Left lung (tissue), 10 donors: Measurements from ENCODE around the gene SLC6A19. TPM values are rescaled to one million over a fixed set of nuclear protein-coding genes. Genes with fewer than 3 reads are reported as not detected.
A peak's percentile ranks its signal among the peaks of the same experiment; 100 is the strongest.

Source experiments
- ATAC-seq: fragments of 200-7000 bp; cut with Tn5 transposase; one replicate; pipeline ENCODE4 v1.9.1; 2020; ENCODE audit warnings: moderate library complexity
- DNase-seq, 4 donors: peaks; one replicate each; pipeline ENCODE4 v3.0.0-alpha.2; 2013 to 2020
- H3K27ac ChIP-seq, 2 donors: fragments of 200-600 bp; sonication (generic) in 1 of 2; one replicate each; pipeline versions ENCODE4 v1.5.0 to v1.8.0; 2020 to 2021
- H3K27me3 ChIP-seq, 2 donors: fragments of 200-600 bp; sonication (generic) in 1 of 2; one replicate each; pipeline versions ENCODE4 v1.5.0 to v1.8.0; 2020 to 2021
- H3K36me3 ChIP-seq, 2 donors: fragments of 200-600 bp; sonication (generic) in 1 of 2; one replicate each; pipeline versions ENCODE4 v1.5.0 to v1.8.0; 2020 to 2021
- H3K4me1 ChIP-seq, 2 donors: fragments of 200-600 bp; one replicate each; pipeline ENCODE4 v1.8.0; 2021
- H3K4me3 ChIP-seq, 2 donors: fragments of 200-600 bp; sonication (generic) in 1 of 2; one replicate each; pipeline versions ENCODE4 v1.5.0 to v1.8.0; 2020 to 2021; ENCODE audit warnings: mild to moderate bottlenecking in 1 of 2
- H3K9me3 ChIP-seq, 2 donors: fragments of 200-600 bp; sonication (generic) in 1 of 2; one replicate each; pipeline versions ENCODE4 v1.5.0 to v1.8.0; 2020 to 2021
- CTCF ChIP-seq, 2 donors: fragments of 200-600 bp; sonication (generic) in 1 of 2; IDR thresholded peaks; one replicate each; pipeline versions ENCODE4 v1.5.0 to v1.8.0; 2021; ENCODE audit warnings: antibody characterized with exemption in 2 of 2
- intact Hi-C, 2 donors: fragments of 100-400 bp; cut with DNase I; formaldehyde crosslinking; loops; one replicate each; pipeline versions ENCODE4 v1.11.2 to v1.14.2; 2022
- polyA plus RNA-seq, 6 donors: library from polyadenylated mRNA; unstranded; fragments of 120-200 nt; gene quantifications; one replicate each; pipeline ENCODE4 v1.2.1, GENCODE V29; 2013; ENCODE audit not compliant: insufficient read length in 6 of 6
- total RNA-seq, 2 donors: library from RNA; stranded (reverse); fragmentation: NEBNext Ultra II Directional; extraction: Animal tissue kit (Norgen Biotek cat#: 25700); gene quantifications; one replicate each; pipeline ENCODE4 v1.2.1, GENCODE V29; 2021
- donor health status: DM: no; HTN: yes; CAD: no.
- donor health status: DM: no; HTN: no; CAD: no.

Gene SLC6A19
- total and polyA plus RNA-seq, 8 donors: 0.04 to 0.54 (median 0.19) TPM; not detected in 2

GRCh38 chr5:1199649-1200494 lies 1.5 kb upstream of the SLC6A19 start:
- Histone ChIP-seq H3K36me3 (no peaks in the 10 kb centered on the region), H3K9me3 (no peaks in the 10 kb centered on the region), H3K4me1 (no peaks in the 10 kb centered on the region), H3K27ac (no peak overlapping the region), H3K4me3 (no peak overlapping the region), H3K27me3 (peaks cover 0 to 67% of the 10 kb centered on the region in 2 donors)
- no peak for TF ChIP-seq CTCF (IDR thresholded peaks at IDR 0.05)
- intact Hi-C loops: no loop called here
- DNase-seq (peak in 2 of 4 donors; percentile 10 to 60), ATAC-seq (no peak)

GRCh38 chr5:1200495-1201326 lies 684 bp upstream of the SLC6A19 start:
- ATAC-seq (no peak), DNase-seq (peak in 2 of 4 donors; percentile 22 to 75)
- H3K9me3 ChIP-seq: no peaks in the 10 kb centered on the region
- intact Hi-C loops: no loop called here
- H3K36me3 ChIP-seq: no peaks in the 10 kb centered on the region
- no peak overlapping the region for H3K4me3 ChIP-seq
- H3K27me3 ChIP-seq: peaks cover 0 to 75% of the 10 kb centered on the region in 2 donors
- TF ChIP-seq CTCF (IDR thresholded peaks at IDR 0.05): no peak
- no peaks in the 10 kb centered on the region for H3K4me1 ChIP-seq
- H3K27ac ChIP-seq: no peak overlapping the region

GRCh38 chr5:1202026-1202797 lies 817 bp downstream of the SLC6A19 start:
- ATAC-seq (no peak), DNase-seq (peak in 2 of 4 donors; percentile 24 to 70)
- intact Hi-C loops: no loop called here
- TF ChIP-seq CTCF (IDR thresholded peaks at IDR 0.05): no peak
- H3K27ac ChIP-seq: no peak overlapping the region
- H3K4me1 ChIP-seq: no peaks in the 10 kb centered on the region
- no peak overlapping the region for H3K4me3 ChIP-seq
- H3K36me3 ChIP-seq: no peaks in the 10 kb centered on the region
- H3K27me3 ChIP-seq: peaks cover 0 to 80% of the 10 kb centered on the region in 2 donors
- no peaks in the 10 kb centered on the region for H3K9me3 ChIP-seq

- Histone ChIP-seq H3K27me3 (peaks cover 0 to 85% of the 10 kb centered on the region in 2 donors), H3K4me1 (no peaks in the 10 kb centered on the region), H3K9me3 (no peaks in the 10 kb centered on the region), H3K4me3 (no peak overlapping the region), H3K36me3 (no peaks in the 10 kb centered on the region), H3K27ac (no peak overlapping the region)
- ATAC-seq (no peak), DNase-seq (peak in 2 of 4 donors; percentile 27 to 41)
- intact Hi-C loops: no loop called here
- TF ChIP-seq CTCF (IDR thresholded peaks at IDR 0.05): no peak
Observed at GRCh38 chr5:1202798-1203185, 1.4 kb downstream of the SLC6A19 start.
